HepG2 (cell line): ENCODE data around the gene CD1B.

ENCODE experiments used
- ADNP ChIP-seq: sonication (generic); formaldehyde crosslinking; IDR thresholded peaks from 2 replicates; pipeline ENCODE4 v1.4.0; 2020; ENCODE audit warnings: missing genetic modification reagents
- BCL3 ChIP-seq: sonication (generic); formaldehyde crosslinking; IDR thresholded peaks from 2 replicates; pipeline ENCODE4 v1.5.1; 2020; ENCODE audit warnings: mild to moderate bottlenecking, missing genetic modification reagents, moderate library complexity
- BHLHE40 ChIP-seq: IDR thresholded peaks from 2 replicates; pipeline ENCODE4 v1.6.1; 2011; ENCODE audit warnings: low read length, improper control_type of control experiment
- CTCF ChIP-seq: sonication (generic); formaldehyde crosslinking; IDR thresholded peaks from 2 replicates; pipeline ENCODE4 v1.5.0; 2020; ENCODE audit warnings: mild to moderate bottlenecking, missing genetic modification reagents, moderate library complexity
- HNF4A ChIP-seq: sonication (generic); formaldehyde crosslinking; IDR thresholded peaks from 2 replicates; pipeline ENCODE4 v1.4.0; 2020; ENCODE audit warnings: missing genetic modification reagents
- YY1 ChIP-seq: IDR thresholded peaks from 2 replicates; pipeline ENCODE4 v1.6.1; 2011; ENCODE audit warnings: low read length, low read depth, moderate library complexity, mild to moderate bottlenecking; ENCODE audit not compliant: insufficient read depth, insufficient replicate concordance
- ZBTB46 ChIP-seq: sonication (generic); formaldehyde crosslinking; IDR thresholded peaks from 2 replicates; pipeline ENCODE4 v1.4.0; 2020; ENCODE audit warnings: mild to moderate bottlenecking, missing genetic modification reagents, borderline replicate concordance
- ZMAT3 ChIP-seq: sonication (generic); formaldehyde crosslinking; conservative IDR thresholded peaks from 2 replicates; pipeline ENCODE4 v1.7.0; 2021; ENCODE audit warnings: missing genetic modification reagents
- ZNF460 ChIP-seq: sonication (generic); formaldehyde crosslinking; IDR thresholded peaks from 2 replicates; pipeline ENCODE4 v1.5.1; 2020; ENCODE audit warnings: missing genetic modification reagents, mild to moderate bottlenecking, borderline replicate concordance

GRCh38 chr1:158366783-158367182 lies 35.5 kb upstream of the CD1B start:
- no peak for TF ChIP-seq ZMAT3
- no peak for TF ChIP-seq ADNP (CRISPR knock-in tag)
- no peak for TF ChIP-seq BCL3 (CRISPR knock-in tag)
- TF ChIP-seq YY1, result no peak
- TF ChIP-seq CTCF (CRISPR knock-in tag), result no peak
- no peak for TF ChIP-seq BHLHE40
- TF ChIP-seq ZNF460, result no peak
- TF ChIP-seq HNF4A (CRISPR knock-in tag), result no peak
- no peak for TF ChIP-seq ZBTB46 (CRISPR knock-in tag)
